Measurements from ENCODE around the gene CHCHD4. TPM values are rescaled to one million over a fixed set of nuclear protein-coding genes. Genes with fewer than 3 reads are reported as not detected.

Gene CHCHD4
- total and polyA plus RNA-seq, 2 of the 8 experiments (the other 6 are each of a cell fraction or from before 2014, with no cell fraction given): 15.0 to 22.3 TPM

DNA sequence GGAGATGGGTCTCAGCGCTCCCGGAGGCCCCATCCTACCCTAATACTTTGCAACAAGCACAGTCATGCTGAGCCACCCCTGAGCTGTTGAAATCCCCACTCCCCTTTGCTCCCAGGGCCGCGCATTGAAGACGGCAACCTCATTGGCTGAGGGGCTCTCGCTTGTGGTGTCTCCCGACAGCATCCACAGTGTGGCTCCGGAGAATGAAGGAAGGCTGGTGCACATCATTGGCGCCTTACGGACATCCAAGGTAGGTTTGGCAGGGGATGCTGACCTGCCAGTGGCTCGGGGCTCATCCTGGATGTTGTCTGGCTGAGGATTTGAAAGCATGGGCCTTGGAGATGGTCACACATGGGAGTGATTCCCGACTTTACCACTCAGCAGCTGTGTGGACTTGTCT, 6.0 kb upstream of the CHCHD4 start:
- Histone ChIP-seq H3K23ac (ENCODE audit: insufficient read length) (no peak overlapping the region), H2BK5ac (ENCODE audit: low read depth, low read length) (no peak overlapping the region), H2BK20ac (ENCODE audit: low read length) (no peak overlapping the region), H3K9me3 (ENCODE audit: insufficient read depth in 2 of 2, low read depth in 1 of 2, low read length in 1 of 2) (no peaks in the 10 kb centered on the region), H2BK120ac (replicated peaks; ENCODE audit: low read depth, low read length) (no peak overlapping the region), H4K20me1 (replicated peaks in 1 of 2; ENCODE audit: control insufficient read depth in 1 of 2, insufficient read depth in 2 of 2, low read length in 2 of 2) (peaks cover 2 to 18% of the 10 kb centered on the region in 2 experiments), H3K4me3 (ENCODE audit: extremely low read depth in 1 of 4, insufficient read depth in 2 of 4, low read depth in 3 of 4, low read length in 4 of 4) (no peak overlapping the region), H3K4me2 (ENCODE audit: insufficient read depth in 1 of 2, low read depth in 2 of 2, low read length in 2 of 2) (no peak overlapping the region), H3K23me2 (ENCODE audit: low read depth, low read length) (peaks cover 1% of the 10 kb centered on the region; the same call in 1 of the 2 replicates), H4K91ac (replicated peaks; ENCODE audit: insufficient read length, low read length) (no peak overlapping the region), H3K79me2 (ENCODE audit: control insufficient read depth in 1 of 2, insufficient read depth in 2 of 2, low read length in 2 of 2) (peaks cover 7 to 22% of the 10 kb centered on the region in 2 experiments), H3K36me3 (ENCODE audit: control insufficient read depth in 2 of 4, insufficient read depth in 4 of 4, low read length in 3 of 4) (peaks cover 12 to 38% (median 25%) of the 10 kb centered on the region in 4 experiments), H3K9ac (replicated peaks in 1 of 4; ENCODE audit: extremely low read depth in 1 of 4, low read depth in 3 of 4, low read length in 3 of 4) (no peak overlapping the region), H3K56ac (replicated peaks; ENCODE audit: insufficient read length, low read depth, low read length) (no peak overlapping the region), H2BK15ac (ENCODE audit: low read length) (no peak overlapping the region), H3K27me3 (replicated peaks in 1 of 4; ENCODE audit: control insufficient read depth in 3 of 4, extremely low read depth in 1 of 4, insufficient read depth in 3 of 4, low read length in 3 of 4) (no peaks in the 10 kb centered on the region), H4K5ac (ENCODE audit: insufficient read length, low read depth, low read length) (no peak overlapping the region), H2BK12ac (ENCODE audit: low read depth, low read length) (no peak overlapping the region), H3K4ac (replicated peaks; ENCODE audit: insufficient read length, low read depth, low read length) (no peak overlapping the region), H2AFZ (ENCODE audit: low read length) (no peak overlapping the region), H3K14ac (ENCODE audit: insufficient read length) (no peak overlapping the region), H3K4me1 (replicated peaks in 1 of 4; ENCODE audit: control insufficient read depth in 3 of 4, insufficient read depth in 4 of 4, low read length in 3 of 4) (peaks cover 0 to 7% (median 6%) of the 10 kb centered on the region in 4 experiments; a peak in 5 of 7 replicates), H4K8ac (ENCODE audit: extremely low read depth, insufficient read depth, low read length) (no peak overlapping the region; the same call in 1 of the 2 replicates), H3K18ac (ENCODE audit: extremely low read depth, low read length) (no peak overlapping the region), H3K79me1 (ENCODE audit: low read depth, low read length) (peaks cover 5% of the 10 kb centered on the region), H3K27ac (ENCODE audit: low read depth, low read length) (no peak overlapping the region), H2AK5ac (ENCODE audit: low read depth, low read length) (no peak overlapping the region)
- FAIRE-seq (no peak), DNase-seq (ENCODE audit: low read depth in 1 of 2, low spot score in 2 of 2) (no peak)
- ChIA-PET CTCF (ENCODE audit: partially characterized antibody) (interaction anchor here (0.7 to 1.5 kb wide), 3 partner anchors 15 to 746 kb away, joined by 3 to 5 read pairs (median 4); no protein-coding TSS in a partner anchor), POLR2A (ENCODE audit: partially characterized antibody) (interaction anchor here (0.8 to 2.3 kb wide), 3 partner anchors 12 to 232 kb away, joined by 3 to 7 read pairs (median 3); no protein-coding TSS in a partner anchor)
- WGBS, 2 experiments (ENCODE audit: extremely low coverage in 1 of 2, insufficient coverage in 1 of 2, insufficient read length in 1 of 2, insufficient replicate concordance in 2 of 2, low coverage in 1 of 2, low lambda C conversion rate in 2 of 2, missing lambda C conversion rate in 1 of 2): 83% methylated on average over 11 of the region's 12 CpGs; no CpG with 5 or more reads in 1 of the 2 experiments
- TF ChIP-seq NANOG (IDR thresholded peaks at IDR 0.05; ENCODE audit: insufficient read depth, low read depth, low read length, poor library complexity, severe bottlenecking) (no peak), SP2 (IDR thresholded peaks at IDR 0.05; ENCODE audit: low read length) (no peak)

Data from H1 (cell line).